Measurements from ENCODE around the gene PLD6. TPM values are rescaled to one million over a fixed set of nuclear protein-coding genes. Genes with fewer than 3 reads are reported as not detected.
A peak's percentile ranks its signal among the peaks of the same experiment; 100 is the strongest.
"Not testable (repeated sequence)": the region's sequence is repeated elsewhere in the genome, so short reads cannot be mapped to it uniquely, and the experiment has no call there.

PLD6 gene
- total and polyA plus RNA-seq, 8 donors, result 3.4 to 5.9 (median 4.6) TPM

GRCh38 chr17:17164156-17164555, 42.0 kb downstream of the PLD6 start:
- ATAC-seq (no peak), DNase-seq (peak in 1 of 4 donors; percentile 68)
- no peak overlapping the region for H3K27ac ChIP-seq
- no peaks in the 10 kb centered on the region for H3K4me1 ChIP-seq
- H3K27me3 ChIP-seq, result no peaks in the 10 kb centered on the region
- no peaks in the 10 kb centered on the region for H3K9me3 ChIP-seq
- peaks cover 0 to 100% of the 10 kb centered on the region in 2 donors for H3K36me3 ChIP-seq
- intact Hi-C loops (cut with DNase I), result no loop called here
- TF ChIP-seq CTCF (IDR thresholded peaks at IDR 0.05), result no peak
- no peak overlapping the region for H3K4me3 ChIP-seq

- Histone ChIP-seq H3K4me3 (no peak overlapping the region), H3K27ac (no peak overlapping the region), H3K36me3 (peaks cover 0 to 100% of the 10 kb centered on the region in 2 donors), H3K4me1 (no peaks in the 10 kb centered on the region), H3K27me3 (no peaks in the 10 kb centered on the region), H3K9me3 (no peaks in the 10 kb centered on the region)
- DNase-seq (peak in 1 of 4 donors; percentile 37), ATAC-seq (no peak)
- intact Hi-C loops (cut with DNase I), result no loop called here
- no peak for TF ChIP-seq CTCF (IDR thresholded peaks at IDR 0.05)
These were observed 44.4 kb downstream of the PLD6 start for GRCh38 chr17:17161759-17162158.

- Histone ChIP-seq H3K36me3 (peaks cover 0 to 100% of the 10 kb centered on the region in 2 donors), H3K27me3 (no peaks in the 10 kb centered on the region), H3K4me3 (no peak overlapping the region), H3K27ac (no peak overlapping the region), H3K9me3 (no peaks in the 10 kb centered on the region), H3K4me1 (no peaks in the 10 kb centered on the region)
- TF ChIP-seq CTCF (IDR thresholded peaks at IDR 0.05), result no peak
- no peak for ATAC-seq
- intact Hi-C loops (cut with DNase I), result no loop called here
- DNase-seq, result peak in 1 of 4 donors; percentile 51
These were observed 45.0 kb downstream of the PLD6 start for GRCh38 chr17:17161121-17161520.

- Histone ChIP-seq H3K27me3 (no peaks in the 10 kb centered on the region), H3K36me3 (peaks cover 5 to 100% of the 10 kb centered on the region in 2 donors), H3K4me3 (no peak overlapping the region), H3K27ac (no peak overlapping the region), H3K4me1 (no peaks in the 10 kb centered on the region), H3K9me3 (no peaks in the 10 kb centered on the region)
- DNase-seq (no peak), ATAC-seq (no peak)
- TF ChIP-seq CTCF (IDR thresholded peaks at IDR 0.05), result no peak
- intact Hi-C loops (cut with DNase I), result no loop called here
These were observed 46.6 kb downstream of the PLD6 start for GRCh38 chr17:17159571-17159970.

- H3K4me1 ChIP-seq; intact Hi-C loops (cut with DNase I); H3K27ac ChIP-seq; H3K4me3 ChIP-seq; H3K27me3 ChIP-seq; ATAC-seq; H3K9me3 ChIP-seq: not testable (repeated sequence)
- peak in 1 of 4 donors; percentile 78 for DNase-seq
- peaks cover 5 to 100% of the 10 kb centered on the region in 2 donors for H3K36me3 ChIP-seq
These were observed 47.6 kb downstream of the PLD6 start for GRCh38 chr17:17158506-17158905.

GRCh38 chr17:17157041-17157440, 49.1 kb downstream of the PLD6 start:
- Histone ChIP-seq H3K9me3 (no peaks in the 10 kb centered on the region), H3K27me3 (no peaks in the 10 kb centered on the region), H3K4me1 (peaks cover 3 to 12% of the 10 kb centered on the region in 2 donors), H3K36me3 (peaks cover 5 to 99% of the 10 kb centered on the region in 2 donors), H3K4me3 (no peak overlapping the region), H3K27ac (no peak overlapping the region)
- no peak for TF ChIP-seq CTCF (IDR thresholded peaks at IDR 0.05)
- intact Hi-C loops (cut with DNase I), result no loop called here
- no peak for ATAC-seq
- DNase-seq, result peak in 1 of 4 donors; percentile 39
